K562 (cell line): Measurements from ENCODE around the gene SPTA1. TPM values are rescaled to one million over a fixed set of nuclear protein-coding genes. Genes with fewer than 3 reads are reported as not detected.

Experiments used
- ATAC-seq: fragments of 200-7000 bp; cut with Tn5 transposase; 3 replicates; pipeline ENCODE4 v1.9.1; 2020; ENCODE audit warnings: moderate library complexity
- Bru-seq: library from RNA; stranded (reverse); fragments of 400-500 nt; gene quantifications from one replicate; lab custom pipeline; 2021; lab: Mats Ljungman, UMichigan
- BruChase-seq, 2 experiments: library from RNA; stranded (reverse); fragments of 400-500 nt; gene quantifications; one replicate each; lab custom pipeline; 2021; lab: Mats Ljungman, UMichigan
- BruUV-seq: library from RNA; stranded (reverse); fragments of 400-500 nt; replicated peaks from 2 replicates; lab custom pipeline; 2021; lab: Mats Ljungman, UMichigan
- CTCF ChIA-PET: fragments of 300-600 bp; formaldehyde crosslinking; extraction: SDS; loops from one replicate; lab custom pipeline; 2021; ENCODE audit warnings: low intra/inter-chr PET ratio; lab: Yijun Ruan, JAX
- POLR2A ChIA-PET: fragments of 300-600, 350-650 bp; sonication (Branson Sonifier 250); formaldehyde crosslinking; extraction: SDS; loops from one replicate; lab custom pipeline; 2021; ENCODE audit warnings: antibody characterized with exemption, inconsistent platforms; lab: Yijun Ruan, JAX
- DNase-seq, 4 experiments: peaks; one replicate each; pipeline versions ENCODE4 v3.0.0 to v3.0.0-alpha.2; 2011 to 2018; ENCODE audit warnings: low spot score in 3 of 4, mixed read lengths in 3 of 4; ENCODE audit errors: extremely low read depth in 1 of 4
- FAIRE-seq: peaks from 2 replicates; lab custom pipeline; 2011; peaks lifted over from hg19 to GRCh38; lab: Jason Lieb, UNC
- H2AFZ ChIP-seq: 2 replicates; pipeline ENCODE4 v1.6.0; 2011; ENCODE audit warnings: low read depth, low read length, control low read depth, inconsistent platforms
- H3K27ac ChIP-seq: fragments of 200-600 bp; 3 replicates; pipeline ENCODE4 v1.8.0; 2011; ENCODE audit warnings: low read depth, mild to moderate bottlenecking, control low read depth, inconsistent platforms, low read length, moderate library complexity, mixed read lengths; ENCODE audit errors: extremely low read depth
- H3K27me3 ChIP-seq, 2 experiments: fragments of 300-600 bp in 1 of 2; 2 replicates in 1 of 2; 3 replicates in 1 of 2; pipeline versions ENCODE4 v1.6.0 to v1.8.0; 2011; ENCODE audit warnings: inconsistent platforms in 2 of 2, low read length in 2 of 2, mild to moderate bottlenecking in 1 of 2, mixed read lengths in 1 of 2, moderate library complexity in 1 of 2; ENCODE audit not compliant: control insufficient read depth in 2 of 2, insufficient read depth in 2 of 2
- H3K36me3 ChIP-seq: fragments of 300-600 bp; 3 replicates; pipeline ENCODE4 v1.8.0; 2011; ENCODE audit warnings: mild to moderate bottlenecking, low read length, inconsistent platforms; ENCODE audit not compliant: control insufficient read depth, insufficient read depth
- H3K4me1 ChIP-seq, 2 experiments: fragments of 200-600 bp in 1 of 2; replicated peaks in 1 of 2; 2 replicates in 1 of 2; 3 replicates in 1 of 2; pipeline versions ENCODE4 v1.5.1 to v1.8.0; 2011; ENCODE audit warnings: inconsistent platforms in 2 of 2, low read length in 2 of 2, mild to moderate bottlenecking in 1 of 2, mixed read lengths in 1 of 2, moderate library complexity in 1 of 2; ENCODE audit not compliant: control insufficient read depth in 2 of 2, insufficient read depth in 2 of 2
- H3K4me2 ChIP-seq: 2 replicates; pipeline ENCODE4 v1.6.1; 2011; ENCODE audit warnings: low read length, control low read depth, inconsistent platforms, mixed read lengths; ENCODE audit not compliant: insufficient read depth
- H3K4me3 ChIP-seq: fragments of 200-600 bp; sonication (generic), shearing (Covaris generic); 2 replicates; pipeline ENCODE4 v1.5.1; 2016; ENCODE audit warnings: control low read depth, inconsistent platforms
- H3K79me2 ChIP-seq: fragments of 200-600 bp; 3 replicates; pipeline ENCODE4 v1.8.0; 2011; ENCODE audit warnings: low read length, inconsistent platforms; ENCODE audit not compliant: control insufficient read depth, insufficient read depth
- H3K9ac ChIP-seq, 2 experiments: 2 replicates each; pipeline versions ENCODE4 v1.6.0 to v1.6.1; 2011; ENCODE audit warnings: low read depth in 2 of 2, low read length in 2 of 2, control low read depth in 1 of 2, inconsistent platforms in 1 of 2, mild to moderate bottlenecking in 1 of 2, mixed read lengths in 1 of 2; ENCODE audit not compliant: insufficient read depth in 1 of 2
- H3K9me1 ChIP-seq: one replicate; pipeline ENCODE4 v1.6.0; 2011; ENCODE audit warnings: inconsistent platforms, mild to moderate bottlenecking, low read length, moderate library complexity; ENCODE audit not compliant: control insufficient read depth, insufficient read depth
- H3K9me3 ChIP-seq: replicated peaks from 2 replicates; pipeline ENCODE4 v1.5.1; 2011; ENCODE audit warnings: low read depth, low read length, inconsistent platforms; ENCODE audit not compliant: control insufficient read depth, insufficient read depth
- H4K20me1 ChIP-seq: replicated peaks from 2 replicates; pipeline ENCODE4 v1.6.1; 2011; ENCODE audit warnings: low read length, inconsistent platforms, mixed read lengths; ENCODE audit not compliant: control insufficient read depth, insufficient read depth
- CHCHD3 ChIP-seq: fragments of 250-450 bp; sonication (Bioruptor Pico); IDR thresholded peaks from 2 replicates; pipeline ENCODE4 v2.1.2; 2022; ENCODE audit warnings: mild to moderate bottlenecking
- ETS1 ChIP-seq: conservative IDR thresholded peaks from 2 replicates; pipeline ENCODE4 v1.6.1; 2011; ENCODE audit warnings: low read depth, mild to moderate bottlenecking, low read length; ENCODE audit not compliant: control insufficient read depth
- HMG20B ChIP-seq: fragments of 250-450 bp; sonication (Bioruptor Pico); IDR thresholded peaks from 2 replicates; pipeline ENCODE4 v1.5.0; 2021; ENCODE audit warnings: mild to moderate bottlenecking
- KLF6 ChIP-seq: fragments of 250-450 bp; sonication (Bioruptor Pico); IDR thresholded peaks from 2 replicates; pipeline ENCODE4 v1.4.0; 2020; ENCODE audit warnings: mild to moderate bottlenecking, moderate library complexity, borderline replicate concordance
- NCOA2 ChIP-seq, 2 experiments: fragments of 450-650 bp; IDR thresholded peaks; 2 replicates each; pipeline ENCODE4 v1.6.1; 2018; ENCODE audit warnings: mild to moderate bottlenecking in 2 of 2, moderate library complexity in 1 of 2; ENCODE audit not compliant: partially characterized antibody in 2 of 2
- NR1H2 ChIP-seq: sonication (generic); formaldehyde crosslinking; IDR thresholded peaks from 2 replicates; pipeline ENCODE4 v1.4.0; 2020; ENCODE audit warnings: mild to moderate bottlenecking, missing genetic modification reagents
- RAD21 ChIP-seq, 2 experiments: fragments of 250-450 bp in 1 of 2; fragments of 450-650 bp in 1 of 2; sonication (Bioruptor Pico) in 1 of 2; formaldehyde crosslinking in 1 of 2; IDR thresholded peaks in 1 of 2; conservative IDR thresholded peaks in 1 of 2; 2 replicates each; pipeline versions ENCODE4 v1.4.0 to v1.8.0; 2020 to 2022; ENCODE audit warnings: mild to moderate bottlenecking in 2 of 2, moderate library complexity in 1 of 2
- STAT5A ChIP-seq: IDR thresholded peaks from 2 replicates; pipeline ENCODE4 v1.6.1; 2012; ENCODE audit warnings: low read length, inconsistent platforms, borderline replicate concordance
- TAF9B ChIP-seq: fragments of 450-650 bp; IDR thresholded peaks from 2 replicates; pipeline ENCODE4 v1.6.1; 2018; ENCODE audit warnings: mild to moderate bottlenecking; ENCODE audit not compliant: partially characterized antibody
- TBP ChIP-seq: optimal IDR thresholded peaks from 2 replicates; pipeline ENCODE3; 2011; ENCODE audit warnings: low read depth, low read length, improper control_type of control experiment
- TFAP4 ChIP-seq: sonication (generic); formaldehyde crosslinking; IDR thresholded peaks from 2 replicates; pipeline ENCODE4 v1.8.0; 2022; ENCODE audit warnings: missing genetic modification reagents, mild to moderate bottlenecking, moderate library complexity, borderline replicate concordance
- ZNF408 ChIP-seq: fragments of 250-450 bp; sonication (Bioruptor Pico); IDR thresholded peaks from 2 replicates; pipeline ENCODE4 v1.4.0; 2020; ENCODE audit warnings: low read depth, mild to moderate bottlenecking, moderate library complexity
- WGBS: fragments of 100-300 bp; shearing (Covaris generic); methylation state at CpG from one replicate; pipeline ENCODE4 v1.1.6; 2016; ENCODE audit warnings: low coverage, mixed read lengths; ENCODE audit not compliant: insufficient coverage; ENCODE audit errors: missing lambda C conversion rate; 5-methylcytosine and 5-hydroxymethylcytosine counted together
- in situ Hi-C: fragments of 300-500 bp; cut with MboI; formaldehyde crosslinking; loops from 4 replicates; pipeline ENCODE4 v1.15.0; 2018; ENCODE audit warnings: inconsistent platforms, mixed read lengths
- intact Hi-C: fragments of 100-400 bp; cut with micrococcal nuclease; formaldehyde crosslinking; loops from 2 replicates; pipeline ENCODE4 v1.14.2; 2022
- long read RNA-seq, 3 experiments: library from polyadenylated mRNA in 2 of 3; library from RNA in 1 of 3; unstranded in 2 of 3; stranded (forward) in 1 of 3; transcript quantifications; one replicate each; pipeline ENCODE4 v2.0.0, GENCODE V29; 2019 to 2022
- polyA minus RNA-seq, 3 experiments: library from RNA; depleted of rRNA, polyadenylated mRNA; stranded (reverse); fragments of >200 nt; gene quantifications; 2 replicates each; pipeline ENCODE4 v1.2.3, GENCODE V29; 2011
- polyA plus RNA-seq, 8 experiments: library from polyadenylated mRNA; depleted of rRNA in 4 of 8; stranded (reverse) in 5 of 8; unstranded in 3 of 8; fragments of >200 nt; fragmentation: Nextera tagmentation in 2 of 8; fragmentation: Illumina TruSeq in 1 of 8; extraction: Ambion mirVana in 2 of 8; extraction: Trizol in 1 of 8; gene quantifications; 2 replicates each; pipeline versions ENCODE4 v1.2.1 to v1.2.3, GENCODE V29; 2011 to 2014; ENCODE audit warnings: inconsistent platforms in 1 of 8, missing spikeins in 1 of 8
- total RNA-seq, 7 experiments: library from RNA; depleted of rRNA in 6 of 7; stranded (reverse); fragments of >200 nt in 6 of 7; fragmentation: Illumina TruSeq in 2 of 7; extraction: Trizol in 2 of 7; gene quantifications; 2 replicates each; pipeline versions ENCODE4 v1.2.1 to v1.2.3, GENCODE V29; 2011 to 2021; ENCODE audit warnings: low replicate concordance in 1 of 7

Gene SPTA1
- total RNA-seq (2011; cell fraction: chromatin; rRNA removed; ENCODE audit: low replicate concordance), result 160 and 549 TPM in 2 replicates
- 66.4 and 131 TPM in 2 replicates for total RNA-seq (2011; cell fraction: nucleolus; rRNA removed)
- total RNA-seq (2011; cell fraction: nucleoplasm; rRNA removed), result 176 and 213 TPM in 2 replicates
- total RNA-seq (2014; rRNA removed) (36.5 and 39.3 TPM in 2 replicates), total RNA-seq (2014; rRNA removed; fragmentation: Illumina TruSeq; extraction: Trizol) (62.1 and 65.2 TPM in 2 replicates), total RNA-seq (2015; rRNA removed; fragmentation: Illumina TruSeq; extraction: Trizol) (45.5 and 48.5 TPM in 2 replicates), total RNA-seq (2021) (44.3 and 45.9 TPM in 2 replicates), polyA plus RNA-seq (2011; rRNA removed) (48.4 and 53.2 TPM in 2 replicates), polyA plus RNA-seq (2014; fragmentation: Illumina TruSeq; extraction: Trizol) (36.2 and 44.8 TPM in 2 replicates), polyA plus RNA-seq (2014; fragmentation: Nextera tagmentation; extraction: Ambion mirVana) (10 to 100 TPM; 11.0 to 21.6 TPM), polyA plus RNA-seq (2014; rRNA removed) (47.5 and 50.7 TPM in 2 replicates), polyA minus RNA-seq (2011; rRNA and poly(A)+ RNA removed) (90.8 and 93.4 TPM in 2 replicates), Bru-seq, nascent RNA (percentile 83 among the genes with signal in this experiment), BruChase-seq, experiment 1, labeled RNA remaining after a 2-hour chase (percentile 84 among the genes with signal in this experiment), BruChase-seq, experiment 2, labeled RNA remaining after a 6-hour chase (percentile 87 among the genes with signal in this experiment)
- polyA plus RNA-seq (2011; cell fraction: cytosol; rRNA removed), result 11.9 and 13.9 TPM in 2 replicates
- 191 and 210 TPM in 2 replicates for polyA plus RNA-seq (2011; cell fraction: nucleus; rRNA removed)
- 16.7 and 26.8 TPM in 2 replicates for polyA plus RNA-seq (2012)
- 22.0 and 28.1 TPM in 2 replicates for polyA minus RNA-seq (2011; cell fraction: cytosol; rRNA and poly(A)+ RNA removed)
- polyA minus RNA-seq (2011; cell fraction: nucleus; rRNA and poly(A)+ RNA removed), result 109 and 172 TPM in 2 replicates
- long read RNA-seq, experiment 1, full-length matches to known transcripts, result 2 of 57 reads
- long read RNA-seq, experiment 1, partial matches to known transcripts, result 24 of 57 reads
- long read RNA-seq, experiment 1, other reads (novel, unspliced or antisense), result 31 of 57 reads
- long read RNA-seq, experiment 2, partial matches to known transcripts, result 6 of 30 reads
- long read RNA-seq, experiment 2, other reads (novel, unspliced or antisense), result 24 of 30 reads
- long read RNA-seq, experiment 3, partial matches to known transcripts, result 2 of 3 reads
- long read RNA-seq, experiment 3, other reads (novel, unspliced or antisense), result 1 of 3 reads

GRCh38 chr1:158686111-158687009 lies at the start of gene SPTA1:
Gene SPTA1, minus strand, starts transcription at chr1:158686715. Its CDS starts 198 bp downstream, at chr1:158686517.
- ATAC-seq (peak; percentile 83), DNase-seq (peak; percentile 61 to 92 (median 70)), FAIRE-seq (peak; percentile 61)
- Histone ChIP-seq H4K20me1 (no peaks in the 10 kb centered on the region), H3K36me3 (peaks cover 35% of the 10 kb centered on the region), H2AFZ (peak within 1 kb of the TSS; percentile 71), H3K9me1 (no peaks in the 10 kb centered on the region), H3K4me1 (peaks cover 0 to 18% of the 10 kb centered on the region in 2 experiments; a peak in 2 of 5 replicates), H3K27me3 (no peaks in the 10 kb centered on the region), H3K4me3 (peak within 1 kb of the TSS; percentile 47), H3K27ac (peak within 1 kb of the TSS; percentile 82), H3K79me2 (peaks cover 43% of the 10 kb centered on the region), H3K9me3 (no peaks in the 10 kb centered on the region), H3K9ac (peak within 1 kb of the TSS; percentile 29 to 92; a peak in 3 of 4 replicates), H3K4me2 (peak within 1 kb of the TSS; percentile 84)
- intact Hi-C loops, result loop anchor here (5.0 to 10.0 kb wide), 3 partner anchors 116 to 308 kb away; no protein-coding TSS in a partner anchor
- BruUV-seq, result TSS peak; percentile 75
- ChIA-PET POLR2A (interaction anchor here (0.6 to 2.4 kb wide), 7 partner anchors 9 to 207 kb away, joined by 3 to 11 read pairs (median 3); no protein-coding TSS in a partner anchor), CTCF (no interaction called here)
- 0% methylated on average over 7 of the region's 7 CpGs for WGBS
- in situ Hi-C loops, result no loop called here
- TF ChIP-seq ZNF408 (CRISPR knock-in tag) (no peak), STAT5A (peak; percentile 51; the same call in 1 of the 2 replicates), TBP (peak; percentile 50), RAD21 (CRISPR knock-in tag; conservative IDR thresholded peaks at IDR 0.05 in 1 of 2, IDR thresholded peaks at IDR 0.05 in 1 of 2) (0 out of 4 replicates have a peak, but pooled peaks of 1 of the 2 experiments have one; percentile 4), KLF6 (CRISPR knock-in tag) (no peak), TFAP4 (CRISPR knock-in tag) (peak; percentile 25; the same call in 1 of the 2 replicates), CHCHD3 (CRISPR knock-in tag) (no peak), NR1H2 (no peak), HMG20B (CRISPR knock-in tag) (no peak), NCOA2 (IDR thresholded peaks at IDR 0.05; ENCODE audit: partially characterized antibody in 2 of 2) (no peak), ETS1 (no peak), TAF9B (peak; percentile 75)
